Stomach (tissue), 9 donors: ENCODE measurements around the gene ZNF620. TPM values are rescaled to one million over a fixed set of nuclear protein-coding genes. Genes with fewer than 3 reads are reported as not detected.

Experiments used
- DNase-seq, 2 donors: peaks; one replicate each; pipeline versions ENCODE4 v3.0.0 to v3.0.0-alpha.2; 2013 to 2019
- H3K27ac ChIP-seq, 5 donors: fragments of 200-600 bp in 4 of 5; sonication (generic) in 4 of 5; one replicate each; pipeline ENCODE4 v1.5.1; 2013 to 2019; ENCODE audit warnings: mild to moderate bottlenecking in 1 of 5, moderate library complexity in 1 of 5
- H3K27me3 ChIP-seq, 3 donors: fragments of 200-600 bp; sonication (generic); one replicate each; pipeline ENCODE4 v1.5.1; 2017 to 2019; ENCODE audit warnings: mixed run types in 1 of 3
- H3K36me3 ChIP-seq, 4 donors: fragments of 200-600 bp; sonication (generic); 1 replicate in 3 of 4; 2 replicates in 1 of 4; pipeline ENCODE4 v1.5.1; 2016 to 2019
- H3K4me1 ChIP-seq, 4 donors: fragments of 200-600 bp; sonication (generic); one replicate each; pipeline ENCODE4 v1.5.1; 2016 to 2019
- H3K4me3 ChIP-seq, 4 donors: fragments of 200-600 bp; sonication (generic) in 3 of 4; one replicate each; pipeline ENCODE4 v1.5.1; 2016 to 2019; ENCODE audit warnings: mild to moderate bottlenecking in 1 of 4
- H3K9me3 ChIP-seq, 4 donors: fragments of 200-600 bp; sonication (generic); one replicate each; pipeline ENCODE4 v1.5.1; 2016 to 2019
- EP300 ChIP-seq: sonication (generic); formaldehyde crosslinking; IDR thresholded peaks from one replicate; pipeline ENCODE4 v1.6.1; 2017; ENCODE audit warnings: antibody characterized with exemption
- POLR2A ChIP-seq, 4 donors: fragments of 450-650 bp; IDR thresholded peaks; one replicate each; pipeline ENCODE4 v1.6.1; 2016; ENCODE audit warnings: antibody characterized with exemption in 4 of 4, control low read depth in 2 of 4, mild to moderate bottlenecking in 1 of 4, moderate library complexity in 1 of 4
- POLR2AphosphoS5 ChIP-seq, 3 donors: sonication (generic); formaldehyde crosslinking; IDR thresholded peaks; one replicate each; pipeline ENCODE4 v1.6.1; 2016; ENCODE audit warnings: antibody characterized with exemption in 3 of 3
- WGBS, 5 donors: extraction: QIAGEN DNeasy Blood & Tissue Kit in 3 of 5; methylation state at CpG; one replicate each; pipeline versions ENCODE4 v1.1.5 to v1.1.7; 2013 to 2018; 5-methylcytosine and 5-hydroxymethylcytosine counted together
- intact Hi-C: fragments of 100-400 bp; cut with DNase I; formaldehyde crosslinking; loops from one replicate; pipeline ENCODE4 v1.15.1; 2023; ENCODE audit warnings: low total_unique reads
- polyA plus RNA-seq, 3 donors: library from polyadenylated mRNA; stranded (reverse); fragments of 200-250 nt; gene quantifications; one replicate each; pipeline ENCODE4 v1.2.3, GENCODE V29; 2013
- total RNA-seq, 5 donors: library from RNA; depleted of rRNA; stranded (reverse); fragments of >200 nt; gene quantifications; one replicate each; pipeline versions ENCODE4 v1.1.0 to v1.2.3, GENCODE V29; 2014 to 2016
- TF ChIP-seq, protein P1 (sequence below), 7 experiments: fragments of 450-650 bp in 4 of 7; fragments of 200-600 bp in 3 of 7; sonication (generic) in 3 of 7; IDR thresholded peaks; one replicate each; pipeline ENCODE4 v1.5.1; 2016 to 2019; ENCODE audit warnings: antibody characterized with exemption in 7 of 7, control low read depth in 2 of 7, mild to moderate bottlenecking in 1 of 7
- donor health status: healthy with polysubstance abuse.
- donor health status: Bipolar disorder and iron deficiency.
- donor health status: healthy.

Gene ZNF620
- total and polyA plus RNA-seq, 8 donors: 0.92 to 77.0 (median 1.7) TPM; not detected in 1

DNA sequence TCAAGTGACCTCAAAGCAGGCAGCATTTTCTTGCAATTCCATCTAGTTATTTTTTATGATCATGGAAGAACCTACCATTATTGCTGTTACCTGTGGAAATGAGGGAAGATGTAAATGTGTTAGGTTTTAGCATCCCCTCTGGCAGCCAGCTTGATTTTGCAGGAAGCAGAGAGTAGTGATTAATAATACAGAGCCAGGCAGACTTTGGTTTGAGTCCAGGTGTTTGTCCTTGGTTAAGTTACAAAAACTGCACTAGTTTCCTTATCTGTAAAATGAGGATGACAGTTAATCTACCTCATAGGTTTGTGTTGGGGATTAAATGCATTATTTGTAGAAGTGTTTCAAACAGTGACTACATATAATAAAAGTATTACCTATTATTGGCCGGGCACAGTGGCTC lies 12.2 kb downstream of the ZNF620 start:
- no peak for DNase-seq
- H3K4me3 ChIP-seq: no peak overlapping the region
- H3K9me3 ChIP-seq: no peaks in the 10 kb centered on the region
- intact Hi-C loops: no loop called here
- no peak for TF ChIP-seq POLR2AphosphoS5 (IDR thresholded peaks at IDR 0.05)
- no peak for TF ChIP-seq EP300
- no peak for TF ChIP-seq POLR2A (IDR thresholded peaks at IDR 0.05)
- TF ChIP-seq, protein P1, sequence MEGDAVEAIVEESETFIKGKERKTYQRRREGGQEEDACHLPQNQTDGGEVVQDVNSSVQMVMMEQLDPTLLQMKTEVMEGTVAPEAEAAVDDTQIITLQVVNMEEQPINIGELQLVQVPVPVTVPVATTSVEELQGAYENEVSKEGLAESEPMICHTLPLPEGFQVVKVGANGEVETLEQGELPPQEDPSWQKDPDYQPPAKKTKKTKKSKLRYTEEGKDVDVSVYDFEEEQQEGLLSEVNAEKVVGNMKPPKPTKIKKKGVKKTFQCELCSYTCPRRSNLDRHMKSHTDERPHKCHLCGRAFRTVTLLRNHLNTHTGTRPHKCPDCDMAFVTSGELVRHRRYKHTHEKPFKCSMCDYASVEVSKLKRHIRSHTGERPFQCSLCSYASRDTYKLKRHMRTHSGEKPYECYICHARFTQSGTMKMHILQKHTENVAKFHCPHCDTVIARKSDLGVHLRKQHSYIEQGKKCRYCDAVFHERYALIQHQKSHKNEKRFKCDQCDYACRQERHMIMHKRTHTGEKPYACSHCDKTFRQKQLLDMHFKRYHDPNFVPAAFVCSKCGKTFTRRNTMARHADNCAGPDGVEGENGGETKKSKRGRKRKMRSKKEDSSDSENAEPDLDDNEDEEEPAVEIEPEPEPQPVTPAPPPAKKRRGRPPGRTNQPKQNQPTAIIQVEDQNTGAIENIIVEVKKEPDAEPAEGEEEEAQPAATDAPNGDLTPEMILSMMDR (IDR thresholded peaks at IDR 0.05): no peak
- peaks cover 5 to 41% (median 39%) of the 10 kb centered on the region in 4 donors for H3K36me3 ChIP-seq
- H3K4me1 ChIP-seq: no peaks in the 10 kb centered on the region
- H3K27ac ChIP-seq: no peak overlapping the region
- no peaks in the 10 kb centered on the region for H3K27me3 ChIP-seq
- 79 to 100% (median 92%) methylated on average over 1 of the region's 1 CpG for WGBS, 5 donors

DNA sequence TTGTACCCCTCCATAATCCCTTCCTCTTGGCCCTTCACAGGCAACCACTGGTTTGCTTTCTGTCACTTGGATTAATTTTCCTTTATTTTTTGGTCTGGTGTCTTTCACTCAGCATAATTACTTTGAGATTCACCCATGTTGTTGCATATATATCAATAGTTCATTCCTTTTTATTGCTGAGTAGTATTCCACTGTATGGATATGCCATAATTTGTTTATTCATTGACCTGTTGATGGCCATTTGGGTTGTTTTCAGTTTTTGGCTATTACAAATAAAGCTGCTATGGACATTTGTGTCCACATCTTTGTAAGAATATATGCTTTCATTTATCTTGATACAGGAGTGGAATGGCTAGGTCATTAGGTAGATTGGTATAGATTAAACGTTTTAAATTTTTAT lies 13.0 kb downstream of the ZNF620 start:
- no peaks in the 10 kb centered on the region for H3K9me3 ChIP-seq
- H3K4me1 ChIP-seq: peaks cover 0 to 7% (median 3%) of the 10 kb centered on the region in 4 donors
- no peak for DNase-seq
- peaks cover 5 to 39% (median 34%) of the 10 kb centered on the region in 4 donors for H3K36me3 ChIP-seq
- H3K27ac ChIP-seq: no peak overlapping the region
- intact Hi-C loops: no loop called here
- no peaks in the 10 kb centered on the region for H3K27me3 ChIP-seq
- WGBS, 5 donors: 93 to 100% (median 97%) methylated on average over 1 of the region's 1 CpG
- TF ChIP-seq EP300: no peak
- TF ChIP-seq POLR2A (IDR thresholded peaks at IDR 0.05): no peak
- no peak for TF ChIP-seq POLR2AphosphoS5 (IDR thresholded peaks at IDR 0.05)
- TF ChIP-seq, protein P1 (IDR thresholded peaks at IDR 0.05): no peak
- no peak overlapping the region for H3K4me3 ChIP-seq

DNA sequence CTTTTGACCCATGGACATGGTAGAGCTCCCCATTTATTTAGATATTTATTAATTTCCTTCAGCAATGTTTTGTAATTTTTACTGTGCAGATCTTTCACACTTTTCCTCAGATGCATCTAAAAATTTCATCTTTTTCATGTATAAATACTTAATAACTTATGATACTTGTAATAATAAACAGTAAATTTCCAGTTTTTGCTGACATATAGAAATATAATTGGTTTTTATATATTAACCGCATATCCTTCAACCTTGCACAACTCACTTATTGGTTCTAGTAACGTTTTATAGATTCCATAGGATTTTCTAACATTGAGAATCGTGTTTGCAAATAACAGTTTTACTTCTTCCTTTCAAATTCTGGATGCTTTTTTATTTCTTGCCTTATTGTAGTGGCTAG lies 15.4 kb downstream of the ZNF620 start:
- peaks cover 9 to 25% (median 22%) of the 10 kb centered on the region in 4 donors for H3K4me1 ChIP-seq
- no peaks in the 10 kb centered on the region for H3K9me3 ChIP-seq
- intact Hi-C loops: no loop called here
- peaks cover 5 to 15% (median 11%) of the 10 kb centered on the region in 4 donors for H3K36me3 ChIP-seq
- 76 to 97% (median 94%) methylated on average over 3 of the region's 3 CpGs for WGBS, 5 donors
- DNase-seq: no peak
- TF ChIP-seq EP300: no peak
- TF ChIP-seq POLR2A (IDR thresholded peaks at IDR 0.05): no peak
- TF ChIP-seq, protein P1 (IDR thresholded peaks at IDR 0.05): no peak
- no peak for TF ChIP-seq POLR2AphosphoS5 (IDR thresholded peaks at IDR 0.05)
- H3K27me3 ChIP-seq: no peaks in the 10 kb centered on the region
- H3K4me3 ChIP-seq: no peak overlapping the region
- H3K27ac ChIP-seq: no peak overlapping the region

DNA sequence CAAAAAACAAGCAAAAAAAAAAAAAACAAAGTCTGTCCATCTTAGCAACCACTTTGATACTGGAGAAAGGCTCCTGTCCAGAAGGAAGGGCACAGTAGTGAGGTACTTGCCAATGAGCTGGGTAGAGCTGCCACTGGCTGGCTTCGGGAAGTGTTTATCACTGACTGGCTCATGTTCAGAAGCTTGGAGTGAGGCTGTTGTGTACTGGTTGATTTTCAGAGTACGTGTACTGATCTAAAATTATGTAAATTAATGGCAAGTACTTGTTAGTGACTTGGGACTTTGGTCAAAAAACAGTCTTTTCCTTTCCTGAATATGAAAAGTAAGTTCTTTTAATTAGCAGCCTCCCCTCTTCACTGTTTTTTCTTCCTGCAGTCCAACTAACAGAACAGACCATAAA lies 17.9 kb downstream of the ZNF620 start:
- WGBS, 5 donors: 14 to 53% (median 29%) methylated on average over 2 of the region's 2 CpGs
- peak in 1 of 2 donors; percentile 32 for DNase-seq

More for the DNA sequence above, 17.9 kb downstream of the ZNF620 start:
- H3K4me3 ChIP-seq: peak overlapping the region in 2 of 4 donors; percentile 52 to 89
- H3K9me3 ChIP-seq: no peaks in the 10 kb centered on the region
- H3K36me3 ChIP-seq: peaks cover 7 to 24% (median 21%) of the 10 kb centered on the region in 4 donors
- intact Hi-C loops: no loop called here
- peak overlapping the region in 4 of 5 donors; percentile 89 to 94 (median 90) for H3K27ac ChIP-seq
- TF ChIP-seq, protein P1 (IDR thresholded peaks at IDR 0.05): no peak
- no peaks in the 10 kb centered on the region for H3K27me3 ChIP-seq
- peaks cover 11 to 38% (median 30%) of the 10 kb centered on the region in 4 donors for H3K4me1 ChIP-seq
